Heart left ventricle (tissue), 16 donors: ENCODE results near the gene MAP10. TPM values are rescaled to one million over a fixed set of nuclear protein-coding genes. Genes with fewer than 3 reads are reported as not detected.

ENCODE experiments used
- ATAC-seq, 4 donors: fragments of 200-7000 bp; cut with Tn5 transposase; one replicate each; pipeline ENCODE4 v1.9.1; 2020 to 2022; ENCODE audit warnings: moderate library complexity in 4 of 4, mild to moderate bottlenecking in 3 of 4, moderate number of reproducible peaks in 1 of 4
- DNase-seq, 5 donors: peaks; one replicate each; pipeline ENCODE4 v3.0.0-alpha.2; 2020
- H3K27ac ChIP-seq, 12 donors: fragments of 200-600 bp; sonication (generic) in 4 of 12; one replicate each; pipeline versions ENCODE4 v1.5.0 to v1.8.0; 2016 to 2022; ENCODE audit warnings: mild to moderate bottlenecking in 2 of 12
- H3K27me3 ChIP-seq, 9 donors: fragments of 200-600 bp; sonication (generic) in 2 of 9; one replicate each; pipeline versions ENCODE4 v1.5.1 to v1.8.0; 2016 to 2022; ENCODE audit warnings: mild to moderate bottlenecking in 3 of 9
- H3K36me3 ChIP-seq, 9 donors: fragments of 200-600 bp; sonication (generic) in 2 of 9; one replicate each; pipeline versions ENCODE4 v1.5.0 to v1.8.0; 2018 to 2022; ENCODE audit warnings: mild to moderate bottlenecking in 2 of 9
- H3K4me1 ChIP-seq, 12 donors: fragments of 200-600 bp; sonication (generic) in 4 of 12; one replicate each; pipeline versions ENCODE4 v1.5.0 to v1.8.0; 2016 to 2022; ENCODE audit warnings: mild to moderate bottlenecking in 3 of 12
- H3K4me3 ChIP-seq, 12 donors: fragments of 200-600 bp; sonication (generic) in 4 of 12; one replicate each; pipeline versions ENCODE4 v1.5.0 to v1.8.0; 2017 to 2022; ENCODE audit warnings: mild to moderate bottlenecking in 9 of 12, moderate library complexity in 4 of 12
- H3K9me3 ChIP-seq, 12 donors: fragments of 200-600 bp; sonication (generic) in 4 of 12; one replicate each; pipeline versions ENCODE4 v1.5.0 to v1.8.0; 2016 to 2022; ENCODE audit warnings: mild to moderate bottlenecking in 1 of 12
- CTCF ChIP-seq, 12 donors: fragments of 200-600 bp; sonication (generic) in 4 of 12; IDR thresholded peaks; one replicate each; pipeline versions ENCODE4 v1.5.0 to v1.8.0; 2018 to 2022; ENCODE audit warnings: antibody characterized with exemption in 12 of 12, mild to moderate bottlenecking in 5 of 12
- POLR2A ChIP-seq, 2 donors: fragments of 450-650 bp; IDR thresholded peaks; one replicate each; pipeline ENCODE4 v1.6.1; 2017; ENCODE audit warnings: antibody characterized with exemption in 2 of 2, mild to moderate bottlenecking in 2 of 2, moderate library complexity in 2 of 2
- WGBS, 4 donors: extraction: QIAGEN DNeasy Blood & Tissue Kit in 2 of 4; methylation state at CpG; one replicate each; pipeline versions ENCODE4 v1.1.5 to v1.1.7; 2013 to 2018; 5-methylcytosine and 5-hydroxymethylcytosine counted together
- intact Hi-C, 10 donors: fragments of 100-400 bp; cut with DNase I; formaldehyde crosslinking; loops; one replicate each; pipeline versions ENCODE4 v1.11.1 to v1.14.2; 2022
- polyA plus RNA-seq, 2 donors: library from polyadenylated mRNA; stranded (reverse); fragments of 200-250 nt; gene quantifications; one replicate each; pipeline ENCODE4 v1.2.3, GENCODE V29; 2013
- total RNA-seq, 9 donors: library from RNA; depleted of rRNA in 2 of 9; stranded (reverse); fragments of >200 nt in 2 of 9; fragmentation: NEBNext Ultra II Directional in 3 of 9; extraction: Animal tissue kit (Norgen Biotek cat#: 25700) in 3 of 9; gene quantifications; one replicate each; pipeline versions ENCODE4 v1.1.0 to v1.2.4, GENCODE V29; 2016 to 2023
- donor health status: ischemic (EF 13 %, LVEDD 7.1; RV severe dilation, severe dysfunction).
- donor health status: healthy with polysubstance abuse.
- donor health status: DM: no; HTN: yes; CAD: no.
- donor health status: DM: no; HTN: no; CAD: no.
- donor health status: ischemic (EF 25% LVEDD 6.9; RV normal size, moderate dysfunction).
- donor health status: ischemic (EF 25% LVEDD 5.7; RV mildly dilated, moderate dysfunction).
- donor health status: healthy.
- donor health status: DM: yes; HTN: yes; CAD: no.
- donor health status: ischemic (EF 35%, LVEDD 5.7; RV mildly dilated, moderate dysfunction).
- donor health status: nonischemic (EF 11% LVEDD 7.7; RV severe dilation, severe dysfunction).
- donor health status: DM: yes; HTN: yes; CAD: no.
- donor health status: PGD.
- donor health status: ischemic (EF 29% LVEDD 5.4; RV normal size, mild dysfunction).
- donor health status: nonischemic (EF 23%, LVEDD 6.1; RV moderate dilation, normal function).

Gene MAP10
- total and polyA plus RNA-seq, 11 donors, result 1.5 to 4.9 (median 3.5) TPM

- Histone ChIP-seq H3K36me3 (no peaks in the 10 kb centered on the region), H3K4me3 (no peak overlapping the region), H3K27me3 (no peaks in the 10 kb centered on the region), H3K9me3 (peaks cover 0 to 10% (median 0%) of the 10 kb centered on the region in 12 donors), H3K4me1 (peaks cover 0 to 35% (median 13%) of the 10 kb centered on the region in 12 donors), H3K27ac (no peak overlapping the region)
- DNase-seq (no peak), ATAC-seq (no peak)
- TF ChIP-seq POLR2A (IDR thresholded peaks at IDR 0.05) (no peak), CTCF (IDR thresholded peaks at IDR 0.05) (no peak)
- 89 to 96% (median 94%) methylated on average over 2 of the region's 2 CpGs for WGBS, 4 donors
- intact Hi-C loops, result no loop called here
Observed at GRCh38 chr1:232812560-232812959, 7.3 kb downstream of the MAP10 start.

GRCh38 chr1:232813097-232813496 is 7.9 kb downstream of the MAP10 start:
- no peak overlapping the region for H3K27ac ChIP-seq
- intact Hi-C loops, result no loop called here
- H3K4me1 ChIP-seq, result peaks cover 0 to 30% (median 12%) of the 10 kb centered on the region in 12 donors
- ATAC-seq (no peak), DNase-seq (no peak)
- H3K27me3 ChIP-seq, result no peaks in the 10 kb centered on the region
- H3K9me3 ChIP-seq, result peaks cover 0 to 5% (median 0%) of the 10 kb centered on the region in 12 donors
- no peak overlapping the region for H3K4me3 ChIP-seq
- 88 to 93% (median 90%) methylated on average over 4 of the region's 4 CpGs for WGBS, 4 donors
- TF ChIP-seq CTCF (IDR thresholded peaks at IDR 0.05), result no peak
- TF ChIP-seq POLR2A (IDR thresholded peaks at IDR 0.05), result no peak
- no peaks in the 10 kb centered on the region for H3K36me3 ChIP-seq

GRCh38 chr1:232813760-232814159 is 8.5 kb downstream of the MAP10 start:
- intact Hi-C loops, result no loop called here
- Histone ChIP-seq H3K36me3 (no peaks in the 10 kb centered on the region), H3K27me3 (no peaks in the 10 kb centered on the region), H3K9me3 (no peaks in the 10 kb centered on the region), H3K27ac (no peak overlapping the region), H3K4me3 (no peak overlapping the region), H3K4me1 (peaks cover 0 to 24% (median 11%) of the 10 kb centered on the region in 12 donors)
- DNase-seq (no peak), ATAC-seq (no peak)
- WGBS, 4 donors, result 82 to 91% (median 89%) methylated on average over 1 of the region's 1 CpG
- no peak for TF ChIP-seq POLR2A (IDR thresholded peaks at IDR 0.05)
- no peak for TF ChIP-seq CTCF (IDR thresholded peaks at IDR 0.05)

- no peaks in the 10 kb centered on the region for H3K27me3 ChIP-seq
- intact Hi-C loops, result no loop called here
- DNase-seq, result no peak
- H3K4me1 ChIP-seq, result peaks cover 0 to 5% (median 0%) of the 10 kb centered on the region in 12 donors
- no peak overlapping the region for H3K27ac ChIP-seq
- no peak for TF ChIP-seq POLR2A (IDR thresholded peaks at IDR 0.05)
- TF ChIP-seq CTCF (IDR thresholded peaks at IDR 0.05), result no peak
- H3K36me3 ChIP-seq, result no peaks in the 10 kb centered on the region
- no peak for ATAC-seq
- WGBS, 4 donors, result 88 to 95% (median 90%) methylated on average over 1 of the region's 1 CpG
- H3K4me3 ChIP-seq, result no peak overlapping the region
- no peaks in the 10 kb centered on the region for H3K9me3 ChIP-seq
Observed at GRCh38 chr1:232816324-232816723, 11.1 kb downstream of the MAP10 start.
